ENCODE results near the gene HDAC4. TPM values are rescaled to one million over a fixed set of nuclear protein-coding genes. Genes with fewer than 3 reads are reported as not detected.

The HDAC4 gene
- polyA plus RNA-seq, 6 donors from 2014 or later: 1.5 to 6.8 (median 2.8) TPM; not detected in 1

GRCh38 chr2:239139566-239139965 lies 261.3 kb downstream of the HDAC4 start:
- Mint-ChIP-seq H3K4me1 (no peaks in the 10 kb centered on the region), H3K4me3 (no peak overlapping the region), H3K27me3 (no peaks in the 10 kb centered on the region), H3K27ac (no peak overlapping the region), H3K36me3 (peaks cover 36 to 45% of the 10 kb centered on the region in 2 donors), H3K9me3 (peaks cover 0 to 5% (median 3%) of the 10 kb centered on the region in 7 donors)
- DNase-seq (no peak), ATAC-seq (ENCODE audit: low read depth in 2 of 2) (no peak)

GRCh38 chr2:239139101-239139500 lies 261.7 kb downstream of the HDAC4 start:
- Mint-ChIP-seq H3K4me1 (no peaks in the 10 kb centered on the region), H3K9me3 (peaks cover 0 to 5% (median 3%) of the 10 kb centered on the region in 7 donors), H3K36me3 (peaks cover 36 to 48% of the 10 kb centered on the region in 2 donors), H3K4me3 (no peak overlapping the region), H3K27me3 (no peaks in the 10 kb centered on the region), H3K27ac (peak overlapping the region in 1 of 6 donors; percentile 56)
- no peak for DNase-seq
- ATAC-seq (ENCODE audit: low read depth in 2 of 2): no peak

DNA sequence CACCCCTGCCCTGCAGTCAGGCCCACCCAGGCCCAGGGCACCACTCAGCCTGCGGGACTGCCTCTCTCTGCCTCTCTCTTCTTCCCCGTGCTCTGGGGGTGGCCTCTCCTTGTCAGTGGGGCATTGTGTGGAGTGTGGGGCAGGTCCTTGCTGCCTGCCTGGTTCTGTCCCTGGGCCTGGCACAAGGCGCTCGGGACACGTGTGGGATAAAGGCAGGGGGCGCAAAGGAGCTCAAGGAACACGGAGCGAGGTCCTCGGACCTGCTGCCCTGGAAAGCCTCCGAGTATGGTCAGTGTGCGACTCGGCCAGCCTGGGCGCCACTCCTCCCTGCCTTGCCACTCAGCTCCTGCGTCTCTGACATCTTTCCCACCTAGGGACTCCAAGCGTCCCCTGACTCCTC lies 262.2 kb downstream of the HDAC4 start:
- Mint-ChIP-seq H3K36me3 (peaks cover 36 to 48% of the 10 kb centered on the region in 2 donors), H3K9me3 (peaks cover 0 to 5% (median 3%) of the 10 kb centered on the region in 7 donors), H3K27ac (no peak overlapping the region), H3K27me3 (no peaks in the 10 kb centered on the region), H3K4me3 (no peak overlapping the region), H3K4me1 (no peaks in the 10 kb centered on the region)
- DNase-seq (no peak), ATAC-seq (ENCODE audit: low read depth in 2 of 2) (no peak)

GRCh38 chr2:239137898-239138283 lies 262.9 kb downstream of the HDAC4 start:
- no peak for ATAC-seq (ENCODE audit: low read depth in 2 of 2)
- H3K27me3 Mint-ChIP-seq: no peaks in the 10 kb centered on the region
- H3K36me3 Mint-ChIP-seq: peaks cover 38 to 51% of the 10 kb centered on the region in 2 donors
- H3K9me3 Mint-ChIP-seq: peaks cover 0 to 5% (median 3%) of the 10 kb centered on the region in 7 donors
- no peak overlapping the region for H3K4me3 Mint-ChIP-seq
- no peak overlapping the region for H3K27ac Mint-ChIP-seq
- no peak for DNase-seq
- no peaks in the 10 kb centered on the region for H3K4me1 Mint-ChIP-seq

- peaks cover 0 to 5% (median 3%) of the 10 kb centered on the region in 7 donors for H3K9me3 Mint-ChIP-seq
- DNase-seq (no peak), ATAC-seq (ENCODE audit: low read depth in 2 of 2) (no peak)
- H3K36me3 Mint-ChIP-seq: peaks cover 44 to 56% of the 10 kb centered on the region in 2 donors
- no peak overlapping the region for H3K4me3 Mint-ChIP-seq
- H3K27ac Mint-ChIP-seq: no peak overlapping the region
- no peaks in the 10 kb centered on the region for H3K4me1 Mint-ChIP-seq
- H3K27me3 Mint-ChIP-seq: no peaks in the 10 kb centered on the region
Measured at GRCh38 chr2:239137165-239137897, 263.5 kb downstream of the HDAC4 start.

DNA sequence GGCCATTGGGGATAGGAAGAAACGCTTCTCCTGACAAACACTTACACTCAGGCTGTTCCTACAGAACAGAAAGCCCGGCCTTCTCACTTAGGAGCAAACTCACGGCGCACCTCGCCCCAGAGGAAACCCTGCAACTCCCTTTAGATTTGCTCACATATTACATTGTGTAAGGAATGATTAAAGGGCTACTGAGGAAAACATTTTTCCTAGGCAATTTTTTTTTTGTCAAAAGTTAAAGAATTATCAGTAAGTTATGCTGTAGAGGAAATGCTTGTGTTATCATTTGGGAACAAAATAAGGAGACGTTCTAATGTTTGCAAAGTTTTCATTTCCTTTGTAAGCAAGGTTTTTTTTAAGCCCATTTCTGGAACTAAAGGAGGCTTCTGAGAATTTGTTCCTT lies 264.1 kb downstream of the HDAC4 start:
- H3K9me3 Mint-ChIP-seq: peaks cover 0 to 5% (median 3%) of the 10 kb centered on the region in 7 donors
- peaks cover 49 to 53% of the 10 kb centered on the region in 2 donors for H3K36me3 Mint-ChIP-seq
- DNase-seq: no peak
- ATAC-seq (ENCODE audit: low read depth in 2 of 2): no peak
- no peak overlapping the region for H3K4me3 Mint-ChIP-seq
- no peaks in the 10 kb centered on the region for H3K27me3 Mint-ChIP-seq
- no peak overlapping the region for H3K27ac Mint-ChIP-seq
- no peaks in the 10 kb centered on the region for H3K4me1 Mint-ChIP-seq

GRCh38 chr2:239136203-239136602 lies 264.6 kb downstream of the HDAC4 start:
- no peak overlapping the region for H3K27ac Mint-ChIP-seq
- no peak overlapping the region for H3K4me3 Mint-ChIP-seq
- no peak for DNase-seq
- H3K9me3 Mint-ChIP-seq: peaks cover 0 to 5% (median 3%) of the 10 kb centered on the region in 7 donors
- peaks cover 49 to 50% of the 10 kb centered on the region in 2 donors for H3K36me3 Mint-ChIP-seq
- H3K27me3 Mint-ChIP-seq: no peaks in the 10 kb centered on the region
- no peaks in the 10 kb centered on the region for H3K4me1 Mint-ChIP-seq
- ATAC-seq (ENCODE audit: low read depth in 2 of 2): no peak

DNA sequence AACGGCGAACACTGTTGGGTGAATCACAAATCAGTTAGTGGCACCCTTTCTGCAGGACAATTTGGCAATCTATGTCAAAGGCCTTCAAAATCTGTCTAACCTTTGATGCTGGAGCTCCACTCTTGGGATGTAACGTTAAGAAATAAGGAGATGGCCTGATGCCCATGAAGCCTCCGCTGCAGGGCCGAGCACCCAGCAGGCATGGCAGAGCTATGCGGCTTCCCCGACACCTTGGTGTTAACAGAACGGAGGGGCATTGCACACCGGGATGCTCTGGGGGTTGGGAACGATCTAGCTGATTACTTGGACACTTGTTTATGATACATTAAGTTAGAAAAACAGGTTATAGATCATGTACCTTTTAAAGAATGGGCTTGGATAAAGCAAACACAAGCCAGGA lies 265.3 kb downstream of the HDAC4 start:
- no peaks in the 10 kb centered on the region for H3K4me1 Mint-ChIP-seq

GRCh38 chr2:239133945-239134570 lies 266.8 kb downstream of the HDAC4 start:
- Mint-ChIP-seq H3K9me3 (peaks cover 0 to 5% (median 3%) of the 10 kb centered on the region in 7 donors), H3K4me3 (no peak overlapping the region), H3K27ac (no peak overlapping the region), H3K36me3 (peaks cover 41 to 44% of the 10 kb centered on the region in 2 donors), H3K27me3 (no peaks in the 10 kb centered on the region), H3K4me1 (no peaks in the 10 kb centered on the region)
- DNase-seq (no peak), ATAC-seq (ENCODE audit: low read depth in 2 of 2) (no peak)

More for the DNA sequence above, 265.3 kb downstream of the HDAC4 start:
- Mint-ChIP-seq H3K9me3 (peaks cover 0 to 5% (median 3%) of the 10 kb centered on the region in 7 donors), H3K4me3 (no peak overlapping the region), H3K27ac (no peak overlapping the region), H3K36me3 (peaks cover 49 to 50% of the 10 kb centered on the region in 2 donors), H3K27me3 (no peaks in the 10 kb centered on the region)
- ATAC-seq (ENCODE audit: low read depth in 2 of 2) (no peak), DNase-seq (no peak)

DNA sequence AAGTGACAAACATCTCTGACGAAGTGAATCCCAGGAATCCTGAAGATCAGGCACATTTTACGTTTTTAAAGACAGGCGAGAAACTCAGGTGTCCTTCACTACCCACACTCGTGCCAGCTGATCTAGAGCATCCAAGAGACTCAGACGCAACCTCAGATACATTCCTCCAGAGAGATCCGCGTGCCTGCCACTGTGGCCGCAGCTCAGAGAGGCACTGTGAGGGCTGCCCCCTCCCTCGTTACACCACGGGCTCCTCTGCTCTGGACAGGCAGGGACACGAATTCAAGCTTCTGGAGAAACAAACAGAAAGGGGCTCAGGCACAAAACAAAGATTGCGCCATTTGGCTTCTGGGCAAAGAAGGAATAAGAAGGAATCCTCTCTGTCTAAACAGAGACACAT lies 268.0 kb downstream of the HDAC4 start:
- Mint-ChIP-seq H3K27me3 (no peaks in the 10 kb centered on the region), H3K27ac (no peak overlapping the region), H3K4me1 (no peaks in the 10 kb centered on the region), H3K36me3 (peaks cover 38% of the 10 kb centered on the region in 2 donors), H3K4me3 (no peak overlapping the region), H3K9me3 (peaks cover 0 to 5% (median 3%) of the 10 kb centered on the region in 7 donors)
- ATAC-seq (ENCODE audit: low read depth in 2 of 2): no peak
- no peak for DNase-seq

DNA sequence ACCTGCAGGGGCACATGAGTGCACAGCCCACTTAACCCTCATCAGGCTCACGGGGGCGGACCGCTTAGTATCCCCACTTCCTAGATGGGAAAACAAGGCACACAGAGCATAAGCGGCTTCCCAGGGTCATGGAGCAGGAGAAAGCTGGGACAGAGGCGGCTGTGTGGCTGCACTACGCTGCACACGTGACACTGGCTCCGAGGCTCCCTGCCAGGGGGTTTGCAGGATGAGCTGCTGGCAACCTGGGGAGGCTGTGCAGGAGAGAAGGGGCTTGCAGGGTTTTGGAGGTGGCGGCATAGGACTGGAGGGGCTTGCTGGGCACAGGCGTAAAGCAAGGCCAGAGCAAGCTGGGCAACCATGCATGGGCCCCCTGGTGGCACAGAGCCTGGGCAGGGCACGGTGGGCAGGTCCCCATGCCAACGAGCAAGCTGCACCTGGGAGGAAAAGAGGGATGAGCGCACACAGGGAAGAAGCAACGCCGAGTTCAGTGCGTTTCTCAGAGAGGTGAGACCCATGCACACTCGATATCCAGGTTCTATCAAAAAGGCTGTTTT lies 268.6 kb downstream of the HDAC4 start:
- Mint-ChIP-seq H3K27ac (no peak overlapping the region), H3K27me3 (no peaks in the 10 kb centered on the region), H3K36me3 (peaks cover 34 to 35% of the 10 kb centered on the region in 2 donors), H3K9me3 (peaks cover 0 to 5% (median 3%) of the 10 kb centered on the region in 7 donors), H3K4me3 (no peak overlapping the region), H3K4me1 (no peaks in the 10 kb centered on the region)
- DNase-seq (no peak), ATAC-seq (ENCODE audit: low read depth in 2 of 2) (no peak)

GRCh38 chr2:239131521-239131920 lies 269.3 kb downstream of the HDAC4 start:
- Mint-ChIP-seq H3K27ac (no peak overlapping the region), H3K9me3 (peaks cover 0 to 4% (median 3%) of the 10 kb centered on the region in 7 donors), H3K4me1 (no peaks in the 10 kb centered on the region), H3K27me3 (no peaks in the 10 kb centered on the region), H3K4me3 (no peak overlapping the region), H3K36me3 (peaks cover 30 to 31% of the 10 kb centered on the region in 2 donors)
- ATAC-seq (ENCODE audit: low read depth in 2 of 2) (no peak), DNase-seq (no peak)

GRCh38 chr2:239130786-239131325 lies 270.0 kb downstream of the HDAC4 start:
- Mint-ChIP-seq H3K9me3 (no peaks in the 10 kb centered on the region), H3K36me3 (peaks cover 24 to 25% of the 10 kb centered on the region in 2 donors), H3K27ac (no peak overlapping the region), H3K27me3 (no peaks in the 10 kb centered on the region), H3K4me1 (no peaks in the 10 kb centered on the region), H3K4me3 (no peak overlapping the region)
- ATAC-seq (ENCODE audit: low read depth in 2 of 2) (no peak), DNase-seq (no peak)
